Activated CD4-positive, alpha-beta T cell treated with anti-CD3 and anti-CD28 coated beads, Interleukin-2, amount 50 U/mL, for 4 hours (primary cell): ENCODE measurements around the gene CCL20.
"Not testable (repeated sequence)": the region's sequence is repeated elsewhere in the genome, so short reads cannot be mapped to it uniquely, and the experiment has no call there.

ENCODE experiments used
- DNase-seq, 2 experiments: peaks; one replicate each; pipeline ENCODE4 v3.0.0-alpha.2; 2020

The CCL20 gene

DNA sequence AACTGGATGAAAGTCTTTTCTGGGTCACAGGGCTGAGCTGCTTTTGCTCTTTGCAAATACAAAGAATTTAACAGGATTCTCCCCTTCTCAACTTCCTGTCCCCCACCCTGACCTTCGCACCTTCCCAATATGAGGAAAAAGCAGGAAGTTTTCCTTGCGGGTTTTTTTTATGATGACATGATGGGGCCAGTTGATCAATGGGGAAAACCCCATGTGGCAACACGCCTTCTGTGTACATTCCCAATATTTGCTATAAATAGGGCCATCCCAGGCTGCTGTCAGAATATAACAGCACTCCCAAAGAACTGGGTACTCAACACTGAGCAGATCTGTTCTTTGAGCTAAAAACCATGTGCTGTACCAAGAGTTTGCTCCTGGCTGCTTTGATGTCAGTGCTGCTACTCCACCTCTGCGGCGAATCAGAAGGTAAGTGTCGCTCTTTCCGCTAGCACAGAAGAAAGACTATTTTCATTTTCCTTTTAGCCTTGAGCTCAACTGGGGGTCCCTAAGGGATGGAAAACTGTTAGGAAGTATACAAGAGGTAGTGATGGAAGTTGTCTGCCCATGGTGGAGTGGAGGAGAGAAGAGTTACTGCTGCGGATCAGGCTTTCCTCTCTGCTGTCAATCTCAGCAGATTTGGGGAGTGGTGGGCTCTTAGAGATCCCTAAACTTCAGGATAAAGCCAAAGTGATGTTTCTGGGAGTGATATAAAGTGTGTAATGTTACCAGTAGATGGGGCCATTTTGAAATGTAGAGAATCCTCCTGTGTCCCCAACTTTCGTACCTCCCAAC is at the start of gene CCL20:
Gene CCL20 (plus strand): TSS at position 281 of the 792 bp plus-strand sequence. CDS start 70 bp downstream, at position 351.
- no peak for DNase-seq

GRCh38 chr2:227765788-227766372 is 47.8 kb upstream of the CCL20 start:
- DNase-seq: no peak

- DNase-seq: peak; percentile 49 to 52
Observed at GRCh38 chr2:227766373-227766883, 47.2 kb upstream of the CCL20 start.

- no peak for DNase-seq
Observed at GRCh38 chr2:227767830-227768229, 45.8 kb upstream of the CCL20 start.

GRCh38 chr2:227772197-227772661 is 41.4 kb upstream of the CCL20 start:
- no peak for DNase-seq

DNA sequence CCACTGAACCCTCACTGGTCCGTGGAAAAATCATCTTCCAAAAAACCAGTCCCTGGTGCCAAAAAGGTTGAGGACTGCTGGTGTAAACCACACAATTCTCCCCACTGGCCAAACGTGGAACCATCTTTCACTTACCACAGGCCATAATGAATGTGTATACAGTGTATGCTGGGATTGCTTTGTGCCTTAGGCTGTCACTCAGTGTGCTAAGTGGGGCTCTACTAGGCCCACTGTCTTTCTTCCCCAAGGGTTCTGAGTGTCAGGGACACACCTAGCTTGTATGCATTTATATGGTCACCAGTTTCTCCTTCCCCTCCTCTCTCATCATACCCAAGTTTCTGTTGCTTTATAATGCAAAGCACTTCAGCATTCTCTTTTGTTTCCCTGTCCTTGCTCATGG is 40.7 kb upstream of the CCL20 start:
- no peak for DNase-seq

DNA sequence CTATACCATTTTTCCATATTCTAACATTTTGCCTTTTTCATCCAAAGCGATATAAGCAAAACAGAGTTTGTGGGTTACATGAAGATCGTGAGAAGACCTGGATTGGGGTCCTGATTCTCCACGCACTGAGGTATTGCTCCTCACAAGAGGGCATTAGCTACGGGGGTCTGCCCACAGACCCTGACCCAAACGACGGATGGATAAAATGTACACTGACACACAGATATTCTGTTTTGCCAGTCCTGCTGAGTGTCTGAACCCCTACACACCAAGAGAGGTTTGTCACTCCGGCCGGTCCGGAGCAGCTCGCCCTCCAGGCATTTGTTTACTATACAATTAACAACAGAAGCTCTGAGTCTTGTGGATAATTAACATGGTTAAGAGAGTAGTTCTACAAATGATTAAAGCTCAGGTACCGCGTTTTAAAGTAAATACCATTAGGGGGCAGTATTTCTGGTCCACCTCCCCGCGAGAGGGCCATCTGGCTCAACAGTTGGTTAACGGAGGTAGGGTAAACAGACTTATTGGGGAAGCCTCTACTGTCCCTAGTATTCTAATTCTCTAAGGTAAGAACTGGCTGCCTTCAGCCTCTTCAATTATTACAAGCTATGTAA is 39.5 kb upstream of the CCL20 start:
- no peak for DNase-seq

DNA sequence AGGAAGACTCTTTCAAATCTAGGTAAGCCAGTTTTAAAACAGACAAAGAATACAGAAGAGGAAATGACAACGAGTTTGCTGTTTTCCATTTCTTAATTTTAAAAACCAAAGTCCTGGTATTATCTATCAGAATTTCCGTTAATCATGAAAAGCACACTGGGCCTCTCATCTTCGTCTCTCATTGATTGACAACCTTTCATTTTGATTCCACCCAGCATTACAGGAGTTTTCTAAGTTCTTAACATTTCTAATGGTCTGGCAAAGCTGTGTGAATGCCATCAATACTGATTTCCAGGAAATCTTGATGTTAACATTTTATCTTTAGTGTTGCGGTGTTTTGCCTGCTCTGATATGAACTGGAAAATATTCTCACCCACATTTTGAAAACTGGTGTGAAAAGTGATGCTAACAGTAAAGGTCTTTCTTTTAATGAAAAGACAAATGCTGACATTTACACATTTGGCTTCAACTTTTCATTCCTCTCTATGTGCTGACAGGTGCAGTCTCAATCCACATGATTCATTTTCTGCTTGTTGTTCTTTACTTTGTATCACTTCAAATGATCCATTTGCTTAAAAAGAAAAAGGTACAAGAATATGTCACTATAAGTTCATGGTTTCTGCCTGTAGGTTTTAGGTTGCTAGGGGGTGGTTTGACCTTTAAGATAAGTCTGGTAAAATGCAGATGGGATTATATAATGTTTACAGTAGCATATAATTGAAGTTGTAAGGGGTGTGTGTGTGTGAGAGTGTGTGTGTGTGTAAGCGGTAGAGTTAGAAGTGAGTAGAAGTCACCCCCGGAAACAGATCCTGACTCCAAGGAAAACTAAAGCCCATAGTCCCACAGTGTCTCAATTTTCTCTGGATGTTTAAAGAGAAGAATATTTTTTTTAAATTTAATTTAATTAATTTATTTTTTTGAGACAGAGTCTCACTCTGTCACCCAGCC is 38.5 kb upstream of the CCL20 start:
- DNase-seq: no peak

GRCh38 chr2:227780981-227781615 is 32.5 kb upstream of the CCL20 start:
- DNase-seq: no peak

DNA sequence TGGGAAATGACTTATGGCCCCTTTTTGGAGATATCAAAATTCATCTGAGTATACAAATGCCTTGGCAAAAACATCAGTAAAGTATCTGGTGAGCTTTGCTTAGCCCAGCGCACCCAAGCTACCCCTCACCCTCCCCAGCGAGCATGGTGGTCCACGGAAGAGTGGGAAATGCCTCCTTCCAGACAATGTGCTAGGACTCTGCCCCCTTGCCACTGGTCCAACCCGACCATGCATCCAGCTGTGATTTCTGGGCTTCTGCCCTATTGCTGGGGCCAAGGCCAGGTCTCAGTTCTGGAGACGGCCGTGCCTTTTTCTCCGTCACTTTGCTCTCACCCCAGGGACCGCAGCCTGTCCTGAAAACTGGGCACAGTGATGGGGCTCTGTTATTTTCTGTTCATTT is 31.8 kb upstream of the CCL20 start:
- DNase-seq: no peak

GRCh38 chr2:227782804-227783203 is 30.8 kb upstream of the CCL20 start:
- no peak for DNase-seq

DNA sequence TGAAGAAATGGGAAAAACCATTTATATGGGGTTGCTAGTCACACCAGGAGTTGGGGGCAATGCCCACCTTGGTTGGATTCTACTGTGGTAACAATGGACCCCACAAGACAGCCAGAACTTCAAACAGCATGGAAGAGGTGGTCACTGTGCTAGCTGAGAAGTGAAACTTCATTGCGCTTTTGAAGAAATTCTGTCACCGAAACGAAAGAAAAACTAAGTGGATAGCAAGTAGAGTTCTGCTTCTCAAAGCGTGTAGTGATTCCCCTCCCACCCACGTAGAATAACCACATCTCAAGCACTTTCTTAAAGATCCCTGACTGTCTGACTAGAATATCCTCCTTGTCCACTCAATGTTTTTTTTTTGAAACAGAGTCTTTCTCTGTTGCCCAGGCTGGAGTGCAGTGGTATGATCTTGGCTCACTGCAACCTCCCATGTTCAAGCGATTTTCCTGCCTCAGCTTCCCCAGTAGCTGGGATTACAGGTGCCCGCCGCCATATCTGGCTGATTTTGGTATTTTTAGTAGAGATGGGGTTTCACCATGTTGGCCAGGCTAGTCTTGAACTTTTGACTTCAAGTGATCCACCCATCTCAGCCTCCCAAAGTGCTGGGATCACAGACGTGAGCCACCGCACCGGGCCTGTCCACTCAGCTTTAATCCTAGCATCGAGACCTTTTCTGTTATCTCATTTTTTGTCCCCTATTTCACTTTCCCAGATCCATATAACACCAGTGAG is 30.1 kb upstream of the CCL20 start:
- no peak for DNase-seq

- no peak for DNase-seq
Observed at GRCh38 chr2:227785293-227785692, 28.3 kb upstream of the CCL20 start.

GRCh38 chr2:227788561-227789018 is 25.1 kb upstream of the CCL20 start:
- no peak for DNase-seq

GRCh38 chr2:227789803-227790202 is 23.8 kb upstream of the CCL20 start:
- DNase-seq: no peak

DNA sequence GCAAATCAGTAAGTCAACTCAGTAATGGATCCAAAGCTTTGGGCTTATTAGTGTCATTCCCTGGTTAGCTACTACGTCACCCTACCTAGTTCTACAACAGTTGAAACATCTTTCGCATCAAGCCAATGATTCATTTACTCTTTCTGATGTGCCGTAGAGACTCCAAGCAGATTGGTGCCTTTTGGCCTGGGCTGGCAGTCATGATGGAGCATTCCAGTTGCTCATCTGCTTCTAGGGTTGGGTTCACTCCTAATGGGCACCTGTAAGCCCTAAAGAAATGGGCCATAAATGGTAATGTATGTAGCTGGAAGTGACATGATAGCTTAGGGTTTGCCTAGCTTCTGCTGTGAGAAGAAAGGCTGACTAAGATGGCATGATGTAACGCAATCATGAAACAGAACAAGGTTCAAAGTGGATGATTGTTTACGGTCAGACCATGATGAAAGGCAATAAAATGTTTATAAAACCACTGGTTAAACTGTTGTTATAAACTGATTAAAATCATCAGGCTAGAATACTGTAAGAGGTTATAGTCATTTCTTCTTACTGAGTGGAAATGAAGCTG is 20.4 kb upstream of the CCL20 start:
- no peak for DNase-seq

GRCh38 chr2:227796045-227796711 is 17.5 kb upstream of the CCL20 start:
- DNase-seq: no peak

DNA sequence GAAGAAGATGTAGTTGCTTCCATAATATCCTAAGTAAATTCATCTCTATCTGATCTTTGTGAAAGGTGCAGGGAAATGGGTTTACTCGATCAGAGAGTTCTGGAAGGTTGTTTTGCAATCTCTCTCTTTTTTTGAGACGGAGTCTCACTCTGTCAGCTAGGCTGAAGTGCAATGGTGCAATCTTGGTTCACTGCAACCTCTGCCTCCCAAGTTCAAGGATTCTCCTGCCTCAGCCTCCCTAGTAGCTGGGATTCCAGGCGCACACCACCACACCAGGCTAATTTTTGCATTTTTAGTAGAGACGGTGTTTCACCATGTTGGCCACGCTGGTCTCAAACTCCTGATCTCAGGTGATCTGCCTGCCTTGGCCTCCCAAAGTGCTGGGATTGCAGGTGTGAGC is 16.9 kb upstream of the CCL20 start:
- not testable (repeated sequence) for DNase-seq

- no peak for DNase-seq
Observed at GRCh38 chr2:227799202-227799601, 14.4 kb upstream of the CCL20 start.

DNA sequence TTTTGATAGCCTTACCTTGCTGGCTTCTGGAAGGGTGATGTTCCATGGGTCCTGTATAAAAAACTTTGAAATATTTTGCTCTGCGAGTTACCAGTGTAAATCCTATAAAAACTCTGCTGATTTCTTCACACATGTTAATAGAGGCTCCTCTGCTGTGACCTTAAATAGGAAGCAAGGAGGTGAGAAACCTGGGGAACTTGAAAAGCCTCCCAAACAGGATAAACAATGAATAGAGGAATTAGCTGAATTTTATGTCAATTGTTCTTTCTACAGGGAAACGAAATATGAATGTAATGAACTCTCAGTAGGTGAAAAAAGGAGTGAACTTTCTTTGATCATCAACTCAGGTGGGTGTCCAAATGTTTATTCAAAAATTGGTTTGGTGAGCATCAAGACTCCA is 10.8 kb upstream of the CCL20 start:
- no peak for DNase-seq
